PC-3 (cell line): ENCODE results near the gene CBFA2T3. TPM values are rescaled to one million over a fixed set of nuclear protein-coding genes. Genes with fewer than 3 reads are reported as not detected.

ENCODE experiments used
- ATAC-seq: fragments of 200-7000 bp; cut with Tn5 transposase; 2 replicates; pipeline ENCODE4 v1.9.1; 2020; ENCODE audit warnings: mild to moderate bottlenecking, moderate library complexity
- BruUV-seq: library from RNA; stranded (reverse); fragments of 400-500 nt; replicated peaks from 2 replicates; lab custom pipeline; 2021; lab: Mats Ljungman, UMichigan
- CTCF ChIA-PET: fragments of 300-600 bp; sonication (Branson Sonifier 250); formaldehyde crosslinking; loops from one replicate; lab custom pipeline; 2022; ENCODE audit warnings: antibody characterized with exemption; lab: Charles Lee
- POLR2A ChIA-PET: fragments of 300-600 bp; sonication (Branson Sonifier 250); formaldehyde crosslinking; loops from one replicate; lab custom pipeline; 2022; ENCODE audit warnings: antibody characterized with exemption; ENCODE audit not compliant: unreplicated experiment; lab: Charles Lee
- DNase-seq: peaks from one replicate; pipeline ENCODE4 v3.0.0-alpha.2; 2015
- H2AFZ ChIP-seq: fragments of 300-600 bp; sonication (generic); 2 replicates; pipeline ENCODE4 v1.6.0; 2016; ENCODE audit warnings: antibody characterized with exemption, low read length
- H3F3A ChIP-seq: fragments of 300-600 bp; sonication (generic); one replicate; pipeline ENCODE4 v1.6.0; 2017; ENCODE audit warnings: antibody characterized with exemption, low read length, control low read depth, mild to moderate bottlenecking; ENCODE audit not compliant: unreplicated experiment
- H3K27ac ChIP-seq: fragments of 300-600 bp; sonication (generic); 2 replicates; pipeline ENCODE4 v1.5.1; 2016; ENCODE audit warnings: mild to moderate bottlenecking, low read length
- H3K27me3 ChIP-seq: fragments of 300-600 bp; sonication (generic); 2 replicates; pipeline ENCODE4 v1.6.1; 2016; ENCODE audit warnings: low read length, mixed read lengths
- H3K36me3 ChIP-seq: fragments of 300-600 bp; sonication (generic); 2 replicates; pipeline ENCODE4 v1.6.1; 2016; ENCODE audit warnings: low read depth, mixed run types, low read length, mixed read lengths
- H3K4me1 ChIP-seq: fragments of 300-600 bp; sonication (generic); 2 replicates; pipeline ENCODE4 v1.5.1; 2016; ENCODE audit warnings: low read length; ENCODE audit not compliant: insufficient read depth
- H3K4me2 ChIP-seq: fragments of 300-600 bp; sonication (generic); 2 replicates; pipeline ENCODE4 v1.6.0; 2016; ENCODE audit warnings: low read length
- H3K4me3 ChIP-seq: fragments of 300-600 bp; sonication (generic); 2 replicates; pipeline ENCODE4 v1.5.1; 2016; ENCODE audit warnings: mild to moderate bottlenecking, low read length, mixed read lengths
- H3K79me2 ChIP-seq: fragments of 300-600 bp; sonication (generic); 2 replicates; pipeline ENCODE4 v1.6.1; 2017; ENCODE audit warnings: low read length, mixed read lengths
- H3K9ac ChIP-seq: fragments of 300-600 bp; sonication (generic); 2 replicates; pipeline ENCODE4 v1.6.0; 2016; ENCODE audit warnings: mild to moderate bottlenecking, low read length
- H3K9me2 ChIP-seq: fragments of 300-600 bp; sonication (generic); replicated peaks from 2 replicates; pipeline ENCODE4 v1.6.1; 2016; ENCODE audit warnings: mixed run types, low read length, mixed read lengths
- H3K9me3 ChIP-seq: fragments of 300-600 bp; sonication (generic); 2 replicates; pipeline ENCODE4 v1.6.1; 2016; ENCODE audit warnings: low read length, mixed read lengths
- H4K20me1 ChIP-seq: fragments of 300-600 bp; sonication (generic); 2 replicates; pipeline ENCODE4 v1.6.1; 2016; ENCODE audit warnings: low read length, mixed read lengths
- EZH2 ChIP-seq: fragments of 300-600 bp; sonication (generic); IDR thresholded peaks from one replicate; pipeline ENCODE4 v1.6.1; 2017; ENCODE audit warnings: antibody characterized with exemption, mild to moderate bottlenecking, low read length; ENCODE audit not compliant: unreplicated experiment
- EZH2phosphoT487 ChIP-seq: fragments of 300-600 bp; sonication (generic); IDR thresholded peaks from 2 replicates; pipeline ENCODE4 v1.6.1; 2018; ENCODE audit warnings: mild to moderate bottlenecking, antibody characterized with exemption, low read length, borderline replicate concordance
- intact Hi-C: fragments of 100-400 bp; cut with micrococcal nuclease; formaldehyde crosslinking; loops from 2 replicates; pipeline ENCODE4 v1.9.0; 2023
- total RNA-seq: library from RNA; depleted of rRNA; stranded (reverse); fragments of >200 nt; gene quantifications from 2 replicates; pipeline ENCODE4 v1.2.3, GENCODE V29; 2014
- TF ChIP-seq, protein P1 (sequence below): fragments of 300-600 bp; sonication (generic); conservative IDR thresholded peaks from 2 replicates; pipeline ENCODE4 v1.5.1; 2017; ENCODE audit warnings: antibody characterized with exemption, low read depth, mild to moderate bottlenecking, low read length

Gene CBFA2T3
- total RNA-seq, 1 experiment from 2014 or later, result not detected

DNA sequence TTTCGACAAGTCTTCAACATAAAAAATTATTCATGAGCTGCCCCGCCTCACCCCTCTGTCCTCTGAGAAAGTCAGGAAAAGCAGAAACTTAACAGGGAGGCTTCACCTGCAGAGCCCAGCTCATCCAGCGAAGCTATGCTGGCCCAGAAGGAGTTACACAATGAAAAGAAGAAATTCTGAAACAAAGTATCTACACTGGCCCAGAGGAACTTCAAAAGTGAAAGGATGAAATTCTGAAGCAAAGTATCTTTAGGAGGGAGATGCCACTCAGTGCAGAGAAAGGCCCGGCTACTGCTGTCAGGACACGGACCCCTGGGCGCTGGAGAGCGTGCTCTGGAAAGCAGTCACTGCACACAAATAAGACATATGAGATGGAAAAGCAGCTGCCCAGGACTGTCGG lies 121.8 kb downstream of the CBFA2T3 start:
- ChIA-PET POLR2A (no interaction called here), CTCF (no interaction called here)
- no peaks in the 10 kb centered on the region for H4K20me1 ChIP-seq
- no peaks in the 10 kb centered on the region for H3F3A ChIP-seq
- H3K9me2 ChIP-seq, result no peaks in the 10 kb centered on the region
- TF ChIP-seq, protein P1, sequence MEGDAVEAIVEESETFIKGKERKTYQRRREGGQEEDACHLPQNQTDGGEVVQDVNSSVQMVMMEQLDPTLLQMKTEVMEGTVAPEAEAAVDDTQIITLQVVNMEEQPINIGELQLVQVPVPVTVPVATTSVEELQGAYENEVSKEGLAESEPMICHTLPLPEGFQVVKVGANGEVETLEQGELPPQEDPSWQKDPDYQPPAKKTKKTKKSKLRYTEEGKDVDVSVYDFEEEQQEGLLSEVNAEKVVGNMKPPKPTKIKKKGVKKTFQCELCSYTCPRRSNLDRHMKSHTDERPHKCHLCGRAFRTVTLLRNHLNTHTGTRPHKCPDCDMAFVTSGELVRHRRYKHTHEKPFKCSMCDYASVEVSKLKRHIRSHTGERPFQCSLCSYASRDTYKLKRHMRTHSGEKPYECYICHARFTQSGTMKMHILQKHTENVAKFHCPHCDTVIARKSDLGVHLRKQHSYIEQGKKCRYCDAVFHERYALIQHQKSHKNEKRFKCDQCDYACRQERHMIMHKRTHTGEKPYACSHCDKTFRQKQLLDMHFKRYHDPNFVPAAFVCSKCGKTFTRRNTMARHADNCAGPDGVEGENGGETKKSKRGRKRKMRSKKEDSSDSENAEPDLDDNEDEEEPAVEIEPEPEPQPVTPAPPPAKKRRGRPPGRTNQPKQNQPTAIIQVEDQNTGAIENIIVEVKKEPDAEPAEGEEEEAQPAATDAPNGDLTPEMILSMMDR, result no peak
- TF ChIP-seq EZH2phosphoT487 (no peak), EZH2 (no peak)
- H3K9me3 ChIP-seq, result no peaks in the 10 kb centered on the region
- intact Hi-C loops, result no loop called here
- H3K27ac ChIP-seq, result no peak overlapping the region
- BruUV-seq, result TSS peak; percentile 21
- ATAC-seq, result no peak
- no peak for DNase-seq
- no peaks in the 10 kb centered on the region for H3K27me3 ChIP-seq
- peaks cover 25% of the 10 kb centered on the region for H3K79me2 ChIP-seq
- no peaks in the 10 kb centered on the region for H3K36me3 ChIP-seq
- no peak overlapping the region; the same call in 1 of the 2 replicates for H3K4me2 ChIP-seq
- H3K4me3 ChIP-seq, result no peak overlapping the region
- H3K4me1 ChIP-seq, result 0 out of 2 replicates have a peak, but pooled peaks cover 6% of the 10 kb centered on the region
- no peak overlapping the region for H2AFZ ChIP-seq
- H3K9ac ChIP-seq, result no peak overlapping the region

DNA sequence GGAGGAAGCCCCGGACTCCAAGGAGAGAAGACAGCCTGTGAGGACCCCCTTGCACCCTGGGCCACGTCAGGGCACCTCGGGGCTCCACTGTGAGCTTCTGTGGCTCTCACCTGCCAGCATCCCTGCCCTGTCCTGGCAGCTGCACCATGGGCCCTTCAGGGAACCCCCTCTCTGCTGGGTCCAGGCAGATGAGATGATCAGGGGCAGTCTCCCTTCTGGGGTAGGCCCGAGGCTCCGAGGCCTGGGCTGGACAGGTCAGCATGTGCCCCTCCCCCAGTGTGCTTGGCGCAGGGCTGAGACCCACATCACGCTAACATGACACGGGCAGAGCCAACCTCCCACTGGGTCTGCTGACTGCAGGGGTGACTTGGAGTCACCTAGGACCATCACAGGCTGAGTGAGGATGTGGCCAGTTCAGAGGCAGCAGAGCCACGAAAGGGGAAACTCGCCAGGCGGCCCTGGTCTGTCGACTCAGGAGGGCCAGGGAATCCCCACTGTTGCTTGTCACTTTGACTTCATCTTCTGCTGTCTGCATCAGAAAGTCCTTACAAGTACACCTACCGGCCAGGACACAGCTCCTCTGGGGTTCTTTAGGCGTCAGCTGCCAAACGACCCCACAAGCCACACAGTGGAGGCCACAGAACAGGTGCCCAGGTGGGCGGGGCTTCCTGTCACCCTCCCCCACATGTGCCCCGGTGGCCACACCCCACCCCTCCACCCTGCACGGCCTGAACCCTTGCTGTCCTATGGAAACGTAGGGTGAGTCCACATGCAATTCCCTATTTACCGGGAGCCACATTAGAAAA lies 122.5 kb downstream of the CBFA2T3 start:
- Histone ChIP-seq H2AFZ (no peak overlapping the region), H3K9me3 (no peaks in the 10 kb centered on the region), H3K36me3 (no peaks in the 10 kb centered on the region), H3K9me2 (no peaks in the 10 kb centered on the region), H3K27me3 (no peaks in the 10 kb centered on the region), H3K9ac (no peak overlapping the region), H3K4me3 (no peak overlapping the region), H4K20me1 (no peaks in the 10 kb centered on the region), H3K79me2 (peaks cover 25% of the 10 kb centered on the region), H3K4me1 (0 out of 2 replicates have a peak, but pooled peaks cover 6% of the 10 kb centered on the region), H3K27ac (no peak overlapping the region), H3K4me2 (no peak overlapping the region), H3F3A (no peaks in the 10 kb centered on the region)
- ChIA-PET POLR2A (no interaction called here), CTCF (no interaction called here)
- intact Hi-C loops, result no loop called here
- DNase-seq, result no peak
- no TSS peak for BruUV-seq
- TF ChIP-seq EZH2, result no peak
- no peak for ATAC-seq

DNA sequence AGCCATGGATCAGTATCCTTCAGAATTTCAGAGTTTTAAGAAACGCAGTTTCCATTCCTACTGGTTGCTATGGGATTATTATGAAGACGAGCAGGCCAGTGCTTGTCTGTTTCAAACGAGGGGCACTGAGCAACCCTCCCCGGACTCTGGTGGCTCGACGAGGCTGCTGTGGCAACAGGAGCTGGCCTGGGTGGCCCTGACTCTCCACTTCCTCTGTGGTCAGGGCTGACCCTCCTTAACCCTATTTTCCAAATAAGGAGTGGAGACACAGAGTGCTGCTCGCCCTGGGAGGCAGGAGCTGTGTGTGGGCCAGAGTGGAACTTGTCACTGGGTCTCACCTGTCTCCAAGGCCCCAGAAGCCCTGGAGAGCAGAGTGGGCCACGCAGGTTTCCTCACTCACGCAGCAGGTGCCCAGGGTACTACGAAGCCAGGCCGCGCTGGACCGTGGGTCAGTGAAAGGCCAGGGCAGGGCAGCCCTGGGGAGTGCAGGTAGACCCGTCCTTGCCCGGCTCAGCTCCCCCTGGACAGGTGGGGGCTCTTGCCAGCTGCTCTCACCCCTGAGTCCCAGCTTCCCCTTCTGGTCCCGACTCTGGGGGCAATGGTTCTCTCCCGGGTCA lies 123.6 kb downstream of the CBFA2T3 start:
- Histone ChIP-seq H3K9me2 (no peaks in the 10 kb centered on the region), H3K36me3 (no peaks in the 10 kb centered on the region), H4K20me1 (no peaks in the 10 kb centered on the region), H3K9ac (no peak overlapping the region), H3K27ac (no peak overlapping the region), H3K9me3 (no peaks in the 10 kb centered on the region), H2AFZ (no peak overlapping the region), H3K27me3 (no peaks in the 10 kb centered on the region), H3F3A (no peaks in the 10 kb centered on the region), H3K4me1 (0 out of 2 replicates have a peak, but pooled peaks cover 6% of the 10 kb centered on the region), H3K79me2 (peaks cover 21% of the 10 kb centered on the region), H3K4me2 (no peak overlapping the region), H3K4me3 (no peak overlapping the region)
- CTCF ChIA-PET, result no interaction called here
- DNase-seq, result no peak
- ATAC-seq, result no peak
- POLR2A ChIA-PET, result no interaction called here
- TF ChIP-seq, protein P1, result no peak
- no peak for TF ChIP-seq EZH2phosphoT487
- TF ChIP-seq EZH2, result no peak
- intact Hi-C loops, result no loop called here
- BruUV-seq, result no TSS peak
